Vagina (tissue), 2 donors: ENCODE data around the gene NKTR.

ENCODE experiments used
- CTCF ChIP-seq, 3 experiments: fragments of 450-650 bp in 2 of 3; fragments of 200-600 bp in 1 of 3; sonication (generic) in 1 of 3; IDR thresholded peaks; one replicate each; pipeline ENCODE4 v1.5.1; 2017 to 2019; ENCODE audit warnings: antibody characterized with exemption in 3 of 3, mild to moderate bottlenecking in 2 of 3, moderate library complexity in 2 of 3
- POLR2A ChIP-seq, 2 donors: fragments of 450-650 bp; IDR thresholded peaks; one replicate each; pipeline ENCODE4 v1.6.1; 2017; ENCODE audit warnings: antibody characterized with exemption in 2 of 2, mild to moderate bottlenecking in 2 of 2, moderate library complexity in 2 of 2

GRCh38 chr3:42658091-42658770 lies 57.7 kb downstream of the NKTR start:
- no peak for TF ChIP-seq CTCF (IDR thresholded peaks at IDR 0.05)
- TF ChIP-seq POLR2A (IDR thresholded peaks at IDR 0.05), result no peak
